Activated CD8-positive, alpha-beta memory T cell treated with anti-CD3 and anti-CD28 coated beads, Interleukin-2, amount 50 U/mL, for 48 hours (primary cell): Measurements from ENCODE around the gene IL4I1.

Experiments used
- DNase-seq: peaks from one replicate; pipeline ENCODE4 v3.0.0-alpha.2; 2020

Gene IL4I1

DNA sequence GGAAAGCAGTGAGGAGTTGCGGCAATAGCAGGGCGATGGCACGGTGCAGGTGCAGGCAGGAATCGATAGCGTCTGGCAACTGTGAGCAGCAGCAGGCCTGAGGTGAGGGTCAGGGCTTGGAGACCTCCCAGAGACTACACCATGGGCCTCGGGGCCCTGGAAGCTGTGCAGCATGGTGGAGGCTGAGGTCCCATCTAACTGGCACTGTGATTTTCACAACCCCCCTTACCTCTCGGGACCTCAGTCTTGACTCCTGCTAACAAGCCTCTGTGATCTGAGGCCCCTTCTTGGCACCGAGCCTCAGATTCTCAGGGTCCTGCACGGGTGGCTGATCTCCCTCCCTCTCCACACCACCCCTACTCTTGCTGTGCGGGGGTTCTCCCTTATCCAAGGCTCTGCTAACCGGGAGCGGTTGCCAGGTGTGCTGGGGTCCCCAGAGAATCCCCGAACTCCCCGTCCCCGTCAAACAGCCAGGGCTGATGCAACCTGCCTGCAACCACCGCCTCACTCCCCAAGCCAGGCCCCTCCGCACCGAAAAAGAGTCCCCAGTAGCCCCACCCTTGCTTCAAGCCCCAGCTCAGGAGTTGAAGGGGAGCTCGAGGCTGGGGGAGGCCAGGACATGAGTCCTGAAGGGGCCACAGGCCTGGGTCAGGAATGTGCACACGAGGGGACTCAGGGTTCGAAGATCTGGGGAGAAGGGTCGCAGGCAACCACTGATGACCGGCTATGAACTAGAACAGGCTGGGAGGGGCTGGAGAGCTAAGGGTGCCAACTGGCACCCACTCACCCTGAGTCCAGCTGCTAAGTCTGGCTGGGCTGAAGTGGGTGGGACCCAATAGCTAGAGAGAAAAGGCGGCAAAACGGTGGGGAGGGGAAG lies 27.6 kb upstream of the IL4I1 start:
- DNase-seq: no peak

DNA sequence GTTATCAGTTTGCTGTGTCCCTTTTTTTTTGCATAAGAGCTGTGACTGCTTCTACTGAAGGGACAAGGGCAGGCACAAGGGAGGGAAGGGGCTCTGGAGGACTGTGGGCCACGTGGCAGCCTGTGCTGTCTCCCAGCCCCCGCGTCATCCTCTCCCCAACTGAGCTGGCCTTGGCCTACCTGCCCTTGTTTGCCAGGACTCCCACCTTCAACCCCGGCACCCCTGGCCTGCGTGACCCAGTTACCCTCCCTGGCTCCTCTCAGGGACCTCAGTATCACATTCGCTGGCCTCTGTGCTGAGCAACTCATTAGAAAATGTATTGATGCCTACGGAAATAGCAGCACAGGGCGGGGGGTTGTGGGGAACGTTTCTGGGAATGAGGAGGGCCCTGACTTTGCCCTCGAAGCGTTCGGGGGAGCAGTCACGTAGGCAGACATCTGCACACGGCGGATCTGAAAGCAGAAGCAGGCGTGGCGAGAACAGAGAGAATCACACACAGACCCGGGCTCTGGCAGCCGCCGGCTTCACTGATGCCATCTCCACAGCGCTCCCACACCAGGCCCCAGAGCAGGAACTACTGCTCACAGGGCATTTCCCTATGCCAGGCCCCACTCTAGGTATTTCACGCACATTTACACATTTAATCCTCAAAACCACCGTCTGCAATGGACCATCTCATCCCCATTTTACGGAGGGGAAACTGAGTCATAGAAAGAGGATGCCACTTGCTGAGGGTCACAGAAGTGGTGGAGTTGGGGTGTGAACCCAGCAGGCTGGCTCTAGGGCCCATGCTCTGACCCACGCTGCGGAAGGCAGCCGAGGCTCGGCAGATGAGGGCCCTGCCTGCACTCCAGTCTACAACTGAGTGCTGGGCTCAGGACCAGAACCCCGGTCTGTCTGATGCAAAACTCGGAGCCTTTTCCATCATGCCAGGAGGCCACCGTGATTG lies 26.6 kb upstream of the IL4I1 start:
- no peak for DNase-seq

DNA sequence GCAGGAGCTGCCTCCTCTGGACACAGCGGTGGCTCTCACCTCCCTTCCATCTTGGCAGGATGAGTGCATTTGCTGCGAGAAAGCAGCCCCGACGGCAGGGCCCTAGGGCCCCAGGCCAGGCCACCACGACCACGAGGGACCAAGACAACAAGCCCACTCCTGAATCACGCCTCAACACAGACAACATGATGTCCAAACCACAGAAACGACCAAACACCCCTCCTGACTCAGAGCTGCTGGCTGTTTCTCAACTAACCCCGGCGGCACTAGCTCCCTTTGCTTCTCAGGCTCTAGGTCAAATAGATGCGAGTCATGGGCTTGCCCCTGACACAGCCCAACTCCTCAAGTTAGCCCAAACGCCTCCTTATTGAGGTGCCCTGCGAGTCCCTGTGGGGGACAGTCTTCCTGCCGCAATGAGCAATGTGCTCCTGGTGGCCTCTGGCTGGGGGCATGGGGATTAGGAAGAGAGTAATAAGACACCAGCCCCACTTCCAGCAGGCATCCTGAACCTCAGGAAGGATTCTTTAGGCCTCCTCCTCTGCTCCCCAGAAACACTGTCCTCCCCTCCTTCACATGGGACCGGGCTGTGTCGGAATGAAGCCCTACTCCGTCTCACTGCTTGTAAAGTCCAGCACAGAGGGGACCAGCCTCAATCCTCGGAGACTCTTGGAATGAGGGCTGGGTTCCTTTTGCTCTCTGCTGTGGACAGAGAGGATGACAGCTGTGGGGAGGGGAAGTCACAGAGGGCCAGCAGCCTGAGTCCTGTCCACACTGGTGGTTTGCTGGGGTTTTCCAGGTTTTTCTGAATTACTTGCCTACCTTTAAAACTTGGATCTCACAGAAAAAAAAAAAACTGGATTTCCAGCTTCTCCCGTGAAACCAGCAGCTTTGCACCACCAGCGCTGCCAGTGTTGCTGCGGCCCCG lies 25.4 kb upstream of the IL4I1 start:
- peak; percentile 68 for DNase-seq

DNA sequence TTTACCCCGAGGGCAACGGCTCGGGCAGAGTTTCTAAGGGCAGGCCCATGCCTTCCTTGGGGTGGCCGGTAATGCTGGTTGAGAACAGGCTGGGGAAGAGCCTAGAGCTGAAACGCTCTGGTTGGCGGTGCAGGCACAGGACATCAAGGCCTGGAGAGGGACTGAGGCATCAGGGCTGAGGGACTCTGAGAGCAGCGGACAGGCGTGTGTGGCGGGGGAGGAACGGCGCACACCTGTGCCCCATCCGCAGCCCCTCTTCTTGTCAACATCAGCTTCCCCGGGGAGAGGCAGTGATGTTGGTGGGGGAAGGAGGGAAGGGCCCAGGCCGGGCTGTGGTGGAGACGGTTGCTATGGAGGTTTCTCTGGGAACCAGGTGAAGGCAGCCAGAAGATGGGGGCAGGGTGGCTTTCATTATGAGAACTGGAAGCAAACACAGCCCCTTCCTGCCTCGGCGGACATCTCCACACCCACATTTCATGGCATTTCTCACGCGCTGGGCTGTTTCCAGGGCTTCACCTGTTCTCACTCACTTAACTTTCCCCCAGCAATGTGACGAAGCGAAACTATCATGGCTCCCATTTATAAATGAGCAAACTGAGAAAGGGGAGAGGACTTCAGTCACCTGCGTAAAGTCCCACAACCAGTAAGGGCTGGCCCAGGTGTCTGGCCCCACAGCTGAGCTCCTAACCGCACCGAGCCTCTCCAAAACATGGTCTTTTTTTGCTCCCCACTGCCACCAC lies 24.1 kb upstream of the IL4I1 start:
- DNase-seq: no peak

DNA sequence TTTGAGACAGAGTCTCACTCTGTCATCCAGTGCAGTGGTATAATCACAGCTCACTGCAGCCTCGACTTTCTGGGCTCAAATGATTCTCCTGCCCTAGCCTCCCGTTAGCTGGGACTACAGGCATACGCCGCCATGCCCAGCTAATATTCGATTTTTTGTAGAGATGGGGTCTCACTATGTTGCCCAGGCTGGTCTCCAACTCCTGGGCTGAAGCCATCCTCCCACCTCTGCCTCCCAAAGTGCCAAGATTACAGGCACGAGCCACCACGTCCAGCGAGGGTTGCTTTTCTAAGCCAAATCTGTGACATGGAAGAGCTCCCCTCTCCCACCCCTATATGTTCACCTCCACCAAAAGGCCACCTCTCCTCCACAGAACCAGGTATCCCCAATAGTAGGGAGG lies 21.4 kb upstream of the IL4I1 start:
- no peak for DNase-seq

DNA sequence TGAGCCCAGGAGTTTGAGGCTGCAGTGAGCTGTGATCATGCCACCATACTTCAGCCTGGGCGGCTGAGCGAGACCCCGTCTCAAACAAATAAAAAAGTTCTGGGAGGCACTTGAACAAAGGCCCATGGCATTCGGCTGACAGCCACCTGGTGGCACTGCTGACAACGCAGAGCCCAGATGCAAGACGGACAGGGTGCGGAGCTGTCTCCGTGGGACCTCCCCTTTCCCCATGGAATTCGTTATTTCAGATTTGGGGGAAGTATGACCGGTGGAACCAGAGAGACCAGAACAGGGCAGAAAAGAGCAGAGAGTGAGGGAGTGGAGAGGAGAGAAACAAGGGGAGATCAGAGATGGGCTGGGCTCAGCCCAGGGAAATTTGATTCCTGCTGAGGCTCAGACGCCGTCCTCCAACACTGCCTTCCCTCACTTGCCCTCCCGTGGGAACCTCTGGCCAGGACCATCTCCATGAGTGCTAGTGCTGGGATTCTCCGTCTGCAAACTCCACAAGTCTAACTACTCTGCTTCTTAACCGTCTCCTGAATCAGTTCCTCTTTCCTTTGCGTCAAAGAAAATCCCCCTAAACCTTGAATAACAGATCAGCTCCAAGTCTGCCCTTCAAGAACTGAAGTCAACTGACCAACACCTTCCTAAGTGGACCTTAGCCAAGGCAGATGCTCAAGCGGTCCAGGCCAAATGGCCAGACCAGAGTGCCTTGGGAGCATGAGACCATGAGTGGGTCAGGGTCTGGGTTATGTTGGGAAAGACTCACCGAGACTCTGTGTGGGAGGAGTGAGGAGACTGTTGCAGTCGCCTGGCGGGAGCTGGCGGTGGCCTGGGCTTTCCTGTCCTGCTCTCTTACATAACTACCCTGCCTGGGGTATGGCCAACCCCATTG lies 20.4 kb upstream of the IL4I1 start:
- no peak for DNase-seq

DNA sequence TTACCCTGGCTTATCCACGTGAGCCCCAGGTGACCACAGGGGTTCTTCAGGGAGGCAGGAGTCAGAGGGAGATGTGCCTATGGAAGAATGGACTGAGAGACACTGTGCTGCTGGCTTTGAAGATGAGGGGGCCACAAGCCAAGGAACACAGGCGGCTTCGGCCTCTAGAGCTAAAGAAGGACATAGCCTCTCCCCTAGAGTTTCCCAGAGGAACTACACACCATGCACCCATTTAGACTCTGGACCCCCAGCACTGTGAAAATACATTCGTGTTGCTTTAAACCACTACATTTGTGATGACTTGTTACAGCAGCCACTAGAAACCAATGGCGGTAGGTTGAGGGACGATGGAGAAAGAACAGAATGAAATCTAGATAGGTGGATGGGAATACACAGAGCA lies 18.6 kb upstream of the IL4I1 start:
- DNase-seq: no peak

DNA sequence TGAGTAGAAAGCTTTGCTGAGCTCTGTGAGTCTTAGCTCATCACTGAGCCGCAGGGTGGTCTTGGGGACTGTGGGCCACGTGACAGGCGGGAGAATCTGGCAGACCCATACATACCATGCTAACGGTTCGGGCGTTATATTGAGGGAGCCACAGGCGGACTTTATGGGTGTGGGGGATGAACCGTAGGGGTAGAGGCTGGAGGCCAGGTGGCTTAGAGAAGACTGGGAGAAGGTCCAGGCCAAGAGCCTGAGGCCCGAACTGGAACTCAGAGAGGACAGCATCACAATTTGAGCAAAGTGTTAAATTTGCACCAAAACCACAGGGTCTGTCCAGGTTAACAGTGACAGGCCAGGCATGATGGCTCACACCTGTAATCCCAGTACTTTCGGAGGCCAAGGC lies 17.0 kb upstream of the IL4I1 start:
- DNase-seq: no peak

DNA sequence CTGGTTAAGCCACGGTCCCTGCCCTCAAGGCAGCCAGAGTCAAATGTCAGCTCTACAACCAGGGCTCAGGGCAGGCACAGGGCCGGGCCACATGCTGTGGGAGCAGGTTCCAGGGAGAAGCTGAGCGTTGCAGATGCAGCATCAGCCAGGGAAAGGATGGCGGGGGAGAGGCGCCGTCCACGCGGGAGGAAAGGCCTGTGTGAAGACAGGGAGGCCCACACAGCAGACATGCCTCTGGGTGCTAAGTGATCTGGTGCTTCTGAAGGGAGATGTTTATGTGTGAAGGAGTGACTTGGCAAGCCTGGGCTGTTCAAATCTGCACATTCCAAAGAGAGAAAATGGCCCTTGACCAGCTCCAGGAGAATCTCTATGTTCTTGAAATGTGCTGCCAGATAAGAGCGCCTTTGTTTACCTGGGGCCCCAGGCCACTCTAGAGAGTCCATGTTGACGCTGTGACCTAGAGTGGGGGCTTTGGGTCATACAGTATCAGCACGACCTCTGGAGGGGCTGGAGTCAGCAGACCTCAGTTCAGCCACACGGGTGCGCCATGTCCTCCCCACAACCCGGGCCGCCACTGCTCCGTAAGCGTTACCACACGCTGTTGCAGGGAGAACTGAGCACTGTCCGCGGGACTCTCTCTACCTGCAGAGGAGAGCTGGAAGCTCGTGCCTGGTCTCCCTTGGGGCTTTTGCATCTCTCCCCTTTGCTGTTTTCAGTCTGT lies 16.4 kb upstream of the IL4I1 start:
- no peak for DNase-seq

DNA sequence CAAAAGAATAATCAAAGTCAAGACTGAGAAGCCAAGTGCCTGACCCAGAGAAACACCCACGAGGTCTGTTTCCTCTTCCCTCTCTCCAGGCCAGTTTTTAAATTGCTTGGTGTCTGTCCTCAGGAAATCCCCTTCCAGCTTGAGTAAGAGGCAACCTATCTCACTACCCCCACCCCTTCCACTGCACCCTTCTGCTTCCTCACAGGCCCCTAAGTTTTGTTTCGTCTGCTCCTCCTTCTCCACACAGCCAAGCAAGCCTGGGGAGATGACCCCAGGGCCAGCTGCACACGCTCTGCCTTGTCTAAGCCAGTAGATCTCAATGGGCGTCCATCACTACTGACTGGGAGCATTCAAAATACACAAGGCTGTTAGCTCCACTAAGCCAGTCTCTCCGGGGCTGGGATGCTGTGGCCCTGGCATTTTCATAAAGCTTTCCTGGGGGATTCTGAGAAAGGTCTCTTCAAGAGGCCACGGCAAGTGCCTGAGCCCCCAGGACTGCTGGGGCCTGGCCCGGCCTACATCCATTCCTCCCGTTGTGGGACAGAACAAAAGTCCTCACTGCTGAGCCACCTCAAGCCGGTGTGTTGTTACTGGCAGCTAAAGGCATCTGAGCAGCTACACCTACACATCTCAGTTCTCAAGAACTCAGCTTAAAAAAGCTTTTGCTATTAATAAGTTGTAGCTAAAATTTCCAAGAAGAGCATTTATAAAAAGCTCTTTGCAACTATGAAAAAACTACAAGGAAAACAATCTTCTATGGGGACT lies 14.9 kb upstream of the IL4I1 start:
- DNase-seq: no peak

DNA sequence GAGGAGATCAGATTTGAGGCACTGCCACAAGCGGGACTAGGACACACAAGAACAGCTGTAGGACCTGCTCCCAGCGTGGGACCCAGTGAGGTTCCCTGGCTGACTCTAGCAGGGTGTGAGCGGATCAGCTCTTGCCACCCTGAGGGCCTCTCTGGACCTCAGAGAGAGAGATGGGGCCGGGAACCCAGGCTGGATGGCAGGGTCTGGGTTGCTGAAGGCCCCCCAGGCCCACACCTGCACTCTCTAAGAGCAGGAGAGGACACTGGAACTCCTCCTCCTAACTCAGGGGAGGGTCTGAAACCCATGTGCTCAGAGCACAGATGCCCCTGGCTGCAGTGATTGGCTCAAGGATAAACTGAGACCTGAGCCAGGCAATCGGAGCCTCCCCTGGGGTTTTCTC lies 13.5 kb upstream of the IL4I1 start:
- DNase-seq: no peak

DNA sequence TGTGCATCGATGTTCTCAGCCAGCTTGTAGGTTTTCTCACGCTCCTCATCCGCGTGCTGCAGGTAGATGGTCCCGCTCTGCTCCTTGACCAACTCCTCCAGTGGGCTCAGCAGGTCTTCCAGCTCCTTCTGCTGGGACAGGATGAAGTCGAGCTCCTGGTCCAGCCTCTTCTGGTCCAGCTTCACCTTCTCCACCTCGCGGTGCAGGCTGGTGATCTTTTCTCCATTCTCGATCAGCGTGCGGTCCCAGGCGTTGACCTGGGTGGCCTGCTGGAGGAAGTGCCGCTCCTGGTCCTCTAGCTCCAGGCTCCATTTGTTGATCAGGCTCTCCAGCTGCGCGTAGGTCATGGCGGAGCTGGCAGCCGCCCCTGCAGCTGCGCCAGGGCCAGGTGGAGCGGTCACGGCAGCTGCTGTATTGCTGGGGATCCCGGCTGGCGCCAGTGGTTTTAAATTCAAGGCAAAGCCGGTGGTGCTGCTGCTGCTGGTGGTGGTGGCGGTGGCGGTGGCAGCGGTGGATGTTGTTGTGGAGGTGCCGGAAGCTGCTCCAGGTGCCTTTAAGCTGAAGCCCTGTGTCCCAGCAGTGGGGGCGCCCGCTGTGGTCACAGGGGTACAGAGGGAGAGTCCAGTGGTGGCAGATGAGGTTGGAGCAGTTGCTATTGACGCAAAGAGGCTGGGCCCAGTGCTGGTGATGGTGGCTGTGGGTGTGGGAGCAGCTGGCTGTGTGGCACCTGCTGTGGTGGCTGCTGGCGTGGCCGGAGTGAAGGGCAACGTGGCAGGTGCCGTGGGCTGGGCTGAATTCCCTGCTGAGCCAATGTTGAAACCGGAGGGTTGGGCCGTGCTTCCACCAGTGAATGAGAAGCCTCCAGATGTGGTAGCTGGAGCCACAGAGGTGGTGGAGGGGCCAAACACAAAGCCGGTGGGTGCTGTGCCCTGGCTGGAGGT lies 12.1 kb upstream of the IL4I1 start:
- DNase-seq: no peak

DNA sequence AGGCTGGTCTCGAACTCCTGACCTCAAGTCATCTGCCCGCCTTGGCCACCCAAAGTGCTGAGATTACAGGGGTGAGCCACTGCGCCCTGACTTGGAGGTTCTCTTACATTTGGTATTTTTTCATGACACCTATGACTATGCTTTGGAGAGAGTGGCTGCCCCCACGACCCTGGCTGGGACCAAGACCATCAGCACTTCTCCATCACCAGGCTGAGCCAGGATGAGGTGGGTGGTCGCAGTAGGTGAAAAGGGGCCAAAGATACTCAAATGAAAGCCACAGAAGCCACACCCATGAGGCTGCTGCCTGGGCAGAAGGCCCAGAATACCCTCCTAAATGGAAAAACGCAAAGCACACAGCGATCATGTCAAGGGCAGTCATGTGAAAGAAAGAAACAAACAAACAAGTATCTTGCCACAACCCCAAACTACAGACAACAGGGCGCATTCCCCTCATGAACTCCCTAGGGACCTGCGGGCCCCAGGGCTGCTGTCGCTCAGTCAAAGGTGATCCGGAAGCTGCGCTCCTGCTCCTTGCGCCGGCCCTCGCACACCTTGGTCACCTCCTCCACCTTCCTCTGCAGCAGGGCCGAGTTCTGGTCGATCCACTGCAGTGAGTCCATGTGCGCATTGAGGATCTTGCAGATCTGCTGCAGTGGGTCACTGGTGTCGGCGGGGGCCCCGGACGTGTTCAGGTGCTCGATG lies 11.2 kb upstream of the IL4I1 start:
- no peak for DNase-seq

DNA sequence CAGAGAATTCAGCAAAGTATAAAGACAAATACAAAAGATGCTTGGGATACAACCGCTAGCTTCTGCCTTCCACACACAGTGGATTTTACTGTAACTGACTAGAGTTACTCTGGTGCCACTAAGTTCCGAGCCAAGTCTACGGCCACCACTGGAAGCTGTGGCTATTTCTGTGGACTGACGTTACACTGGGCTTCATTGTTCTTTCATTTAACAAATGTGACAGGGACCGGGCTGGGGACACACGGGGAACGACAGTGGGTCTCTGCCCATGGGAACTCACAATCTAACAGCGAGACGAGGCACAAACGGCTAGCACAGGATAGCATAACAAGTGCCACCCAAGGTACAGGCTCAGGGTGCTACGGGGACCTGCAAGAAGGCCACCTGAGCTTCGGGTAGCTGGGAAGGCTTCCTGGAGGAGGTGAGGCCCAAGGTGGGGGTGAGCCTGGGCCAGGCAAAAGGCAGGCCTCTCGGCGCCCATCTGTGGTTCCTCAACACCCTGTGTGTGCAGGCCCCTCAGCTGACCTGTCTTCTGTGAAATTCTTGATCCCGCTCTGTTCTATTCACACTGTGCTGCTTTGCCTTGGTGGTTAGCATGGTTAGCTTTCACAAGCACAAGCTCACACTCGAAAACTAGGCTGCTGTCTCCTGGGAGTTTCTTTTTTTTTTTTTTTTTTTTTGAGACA lies 10.3 kb upstream of the IL4I1 start:
- DNase-seq: no peak

DNA sequence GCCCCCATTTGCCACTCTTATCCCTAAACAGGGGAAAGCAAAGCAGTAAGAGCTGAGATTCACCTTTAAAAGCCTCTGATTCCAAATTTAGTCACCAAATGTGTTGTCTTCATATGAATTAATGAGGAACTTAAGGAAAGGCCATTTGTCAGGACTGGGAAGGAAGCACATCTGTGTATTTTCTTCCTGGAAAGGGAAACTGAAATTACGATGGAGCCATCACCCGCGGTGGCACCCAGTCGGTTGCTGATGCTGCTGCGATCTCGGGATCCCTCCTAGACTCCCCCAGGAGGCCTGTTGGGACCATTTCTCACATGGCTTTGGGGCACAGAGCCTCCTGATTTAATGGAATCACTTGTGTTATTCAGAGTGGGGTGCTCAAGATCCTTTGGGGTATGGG lies 7.4 kb upstream of the IL4I1 start:
- DNase-seq: no peak

DNA sequence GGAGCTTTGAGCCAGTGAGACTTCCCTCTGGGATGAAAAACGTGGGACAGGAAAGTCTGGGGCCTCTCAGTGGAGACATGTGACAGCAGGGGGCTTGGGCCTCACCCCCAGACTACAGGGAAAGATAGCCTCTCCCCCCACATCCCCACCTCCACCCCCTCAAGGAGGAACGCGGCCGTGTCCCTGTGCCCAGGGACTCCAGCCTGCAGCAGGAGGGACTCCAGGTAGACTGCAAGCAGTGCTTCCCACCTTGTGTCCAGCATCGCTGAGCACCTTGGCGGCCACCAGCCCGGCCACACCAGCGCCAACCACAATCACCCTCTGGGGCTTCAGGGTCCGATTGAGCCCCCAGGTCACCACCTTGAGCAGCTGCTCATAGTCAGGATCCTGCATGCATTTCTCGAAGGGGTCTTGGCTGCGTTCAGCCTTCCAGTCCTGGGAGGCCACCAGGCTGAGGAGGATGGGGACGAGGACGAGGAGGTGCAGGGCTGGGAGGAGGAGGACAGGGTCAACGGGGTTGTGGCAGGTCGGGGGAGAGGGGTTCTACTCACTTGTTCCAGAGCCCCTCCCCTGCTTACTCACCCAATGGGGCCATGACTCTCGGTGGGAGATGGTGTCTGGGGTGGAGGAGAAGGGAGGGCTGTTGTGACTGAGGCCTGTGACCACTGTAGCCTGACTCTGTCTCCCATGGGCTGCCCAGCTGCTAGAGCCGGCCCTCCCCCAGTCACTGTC lies 955 bp downstream of the IL4I1 start:
- peak; percentile 74 for DNase-seq
